22Rv1 (cell line): ENCODE measurements around the gene RFC3.

Source experiments
- H3K27ac ChIP-seq: fragments of 450-650 bp; 2 replicates; pipeline ENCODE4 v1.5.1; 2017
- CTCF ChIP-seq: fragments of 450-650 bp; IDR thresholded peaks from 2 replicates; pipeline ENCODE4 v1.5.1; 2017; ENCODE audit warnings: mild to moderate bottlenecking
- ZFX ChIP-seq: fragments of 450-650 bp; IDR thresholded peaks from 2 replicates; pipeline ENCODE4 v1.6.1; 2017; ENCODE audit warnings: antibody characterized with exemption, borderline replicate concordance

RFC3 gene

GRCh38 chr13:33784738-33785137, 33.2 kb upstream of the RFC3 start:
- TF ChIP-seq CTCF (no peak), ZFX (no peak)
- H3K27ac ChIP-seq = no peak overlapping the region

- no peak for TF ChIP-seq ZFX
- no peak for TF ChIP-seq CTCF
- no peak overlapping the region for H3K27ac ChIP-seq
These were observed 32.6 kb upstream of the RFC3 start for GRCh38 chr13:33785384-33785783.

- no peak overlapping the region for H3K27ac ChIP-seq
- TF ChIP-seq CTCF (no peak), ZFX (no peak)
These were observed 30.8 kb upstream of the RFC3 start for GRCh38 chr13:33787051-33787591.

DNA sequence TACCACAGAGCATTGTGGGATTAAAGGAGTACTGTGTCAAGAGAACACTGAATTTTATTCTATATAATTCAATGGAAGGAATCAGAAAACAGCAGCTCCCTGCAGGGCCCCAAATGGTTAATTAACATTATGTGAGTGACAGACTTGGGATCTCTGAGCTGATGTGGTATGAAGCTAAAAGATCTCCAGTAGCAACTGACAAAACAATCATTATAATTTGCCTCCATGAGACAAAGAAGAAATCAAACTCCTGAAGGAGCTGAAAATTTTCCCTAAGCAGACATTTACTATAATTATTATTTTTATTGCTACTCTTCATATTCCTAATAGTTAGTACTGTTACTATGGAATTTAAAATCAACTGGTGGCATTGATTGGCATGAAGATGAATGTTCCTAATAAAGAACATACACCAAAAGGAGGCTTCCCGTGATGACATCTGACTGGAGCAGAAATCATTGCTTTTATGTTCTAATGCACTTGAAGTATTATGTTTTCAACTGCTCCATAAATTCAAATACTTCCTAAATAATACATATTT, 28.8 kb upstream of the RFC3 start:
- TF ChIP-seq ZFX (no peak), CTCF (no peak)
- no peak overlapping the region for H3K27ac ChIP-seq

- TF ChIP-seq CTCF = no peak
- TF ChIP-seq ZFX = no peak
- no peak overlapping the region for H3K27ac ChIP-seq
These were observed 28.2 kb upstream of the RFC3 start for GRCh38 chr13:33789739-33790138.

- TF ChIP-seq ZFX (no peak), CTCF (no peak)
- H3K27ac ChIP-seq = no peak overlapping the region
These were observed 24.2 kb upstream of the RFC3 start for GRCh38 chr13:33793726-33794125.

DNA sequence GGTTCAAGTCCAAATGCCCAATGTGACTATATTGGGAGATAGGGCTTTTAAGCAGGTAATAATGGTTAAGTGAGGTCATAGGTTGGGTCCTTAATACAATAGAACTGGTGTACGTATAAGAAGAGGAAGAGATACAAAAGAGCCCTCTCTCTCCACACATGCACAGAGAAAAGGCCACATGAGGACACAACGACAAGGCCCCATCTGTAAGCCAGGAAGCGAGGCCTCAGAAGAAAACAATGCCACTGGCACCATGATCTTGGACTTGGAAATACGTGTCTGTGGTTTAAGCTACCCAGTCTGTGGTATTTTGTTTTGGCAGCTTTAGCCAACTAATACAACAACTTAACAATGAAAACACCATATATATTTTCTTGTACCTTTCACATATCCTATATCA, 23.4 kb upstream of the RFC3 start:
- TF ChIP-seq ZFX (no peak), CTCF (no peak)

More for the DNA sequence above, 23.4 kb upstream of the RFC3 start:
- no peak overlapping the region for H3K27ac ChIP-seq
